ENCODE results near the gene PLEKHN1. TPM values are rescaled to one million over a fixed set of nuclear protein-coding genes. Genes with fewer than 3 reads are reported as not detected.
A peak's percentile ranks its signal among the peaks of the same experiment; 100 is the strongest.

PLEKHN1 gene
- total and polyA plus RNA-seq, 2 donors from 2014 or later = 14.3 TPM; not detected in 1

DNA sequence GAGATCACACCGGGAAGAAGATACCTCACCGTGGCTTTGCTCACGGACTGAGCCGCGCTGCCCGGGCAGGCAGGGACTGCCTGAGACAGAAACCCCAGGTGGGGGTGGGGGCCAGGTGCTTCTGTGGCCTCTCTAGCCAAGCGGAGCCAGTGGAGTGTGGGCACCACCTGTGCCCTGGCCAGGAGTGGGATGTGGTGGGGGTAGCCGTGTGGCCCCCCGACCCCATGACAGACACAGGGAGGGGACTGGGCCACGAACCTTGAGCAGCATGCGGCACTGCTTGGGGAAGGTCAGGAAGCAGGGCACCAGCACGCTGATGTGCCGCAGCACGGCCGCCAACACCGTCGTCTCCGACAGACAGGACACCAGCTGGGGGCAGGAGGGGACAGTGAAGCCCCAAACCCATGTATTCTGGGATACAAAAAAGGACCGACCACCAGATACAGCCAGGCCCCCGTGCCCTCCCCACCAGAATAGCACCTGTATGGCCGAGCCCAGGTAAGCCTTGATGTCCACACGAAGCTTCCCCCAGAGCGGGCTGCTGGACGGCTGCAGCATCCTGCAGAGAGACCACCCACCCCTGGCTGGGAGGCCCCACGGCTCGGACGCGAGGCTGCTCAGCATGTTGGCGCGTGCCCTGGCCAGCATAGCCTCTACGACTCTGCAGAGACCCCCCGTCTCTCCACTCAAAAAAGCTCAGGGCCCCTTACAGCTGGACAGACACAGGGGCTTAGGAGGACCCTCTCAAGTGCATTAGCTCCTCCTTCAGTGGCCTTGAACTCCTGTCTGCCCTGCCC lies 12.6 kb upstream of the PLEKHN1 start:
- Histone ChIP-seq H3K27ac (ENCODE audit: low read depth in 2 of 2, low read length in 2 of 2) (no peak overlapping the region), H3K9me3 (ENCODE audit: control insufficient read depth in 2 of 3, insufficient read depth in 1 of 3, low read length in 3 of 3) (peaks cover 0 to 4% (median 0%) of the 10 kb centered on the region in 3 donors), H3K9ac (ENCODE audit: low read length in 3 of 3) (no peak overlapping the region), H3K36me3 (ENCODE audit: control insufficient read depth in 2 of 3, insufficient read depth in 3 of 3, low read length in 3 of 3) (peaks cover 7 to 42% (median 21%) of the 10 kb centered on the region in 3 donors), H3K4me1 (ENCODE audit: control insufficient read depth in 2 of 3, insufficient read depth in 2 of 3, low read depth in 1 of 3, low read length in 3 of 3) (peaks cover 0 to 8% (median 3%) of the 10 kb centered on the region in 3 donors), H3K4me3 (ENCODE audit: low read length in 3 of 3) (no peak overlapping the region), H3K27me3 (ENCODE audit: control insufficient read depth, insufficient read depth, low read length) (no peaks in the 10 kb centered on the region)
- DNase-seq (peak in 1 of 5 donors; percentile 36), FAIRE-seq (no peak)
- TF ChIP-seq, protein P1, sequence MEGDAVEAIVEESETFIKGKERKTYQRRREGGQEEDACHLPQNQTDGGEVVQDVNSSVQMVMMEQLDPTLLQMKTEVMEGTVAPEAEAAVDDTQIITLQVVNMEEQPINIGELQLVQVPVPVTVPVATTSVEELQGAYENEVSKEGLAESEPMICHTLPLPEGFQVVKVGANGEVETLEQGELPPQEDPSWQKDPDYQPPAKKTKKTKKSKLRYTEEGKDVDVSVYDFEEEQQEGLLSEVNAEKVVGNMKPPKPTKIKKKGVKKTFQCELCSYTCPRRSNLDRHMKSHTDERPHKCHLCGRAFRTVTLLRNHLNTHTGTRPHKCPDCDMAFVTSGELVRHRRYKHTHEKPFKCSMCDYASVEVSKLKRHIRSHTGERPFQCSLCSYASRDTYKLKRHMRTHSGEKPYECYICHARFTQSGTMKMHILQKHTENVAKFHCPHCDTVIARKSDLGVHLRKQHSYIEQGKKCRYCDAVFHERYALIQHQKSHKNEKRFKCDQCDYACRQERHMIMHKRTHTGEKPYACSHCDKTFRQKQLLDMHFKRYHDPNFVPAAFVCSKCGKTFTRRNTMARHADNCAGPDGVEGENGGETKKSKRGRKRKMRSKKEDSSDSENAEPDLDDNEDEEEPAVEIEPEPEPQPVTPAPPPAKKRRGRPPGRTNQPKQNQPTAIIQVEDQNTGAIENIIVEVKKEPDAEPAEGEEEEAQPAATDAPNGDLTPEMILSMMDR (IDR thresholded peaks at IDR 0.05; ENCODE audit: borderline replicate concordance, extremely low read depth, insufficient read depth) = no peak
- intact Hi-C loops (cut with DNase I) = no loop called here

DNA sequence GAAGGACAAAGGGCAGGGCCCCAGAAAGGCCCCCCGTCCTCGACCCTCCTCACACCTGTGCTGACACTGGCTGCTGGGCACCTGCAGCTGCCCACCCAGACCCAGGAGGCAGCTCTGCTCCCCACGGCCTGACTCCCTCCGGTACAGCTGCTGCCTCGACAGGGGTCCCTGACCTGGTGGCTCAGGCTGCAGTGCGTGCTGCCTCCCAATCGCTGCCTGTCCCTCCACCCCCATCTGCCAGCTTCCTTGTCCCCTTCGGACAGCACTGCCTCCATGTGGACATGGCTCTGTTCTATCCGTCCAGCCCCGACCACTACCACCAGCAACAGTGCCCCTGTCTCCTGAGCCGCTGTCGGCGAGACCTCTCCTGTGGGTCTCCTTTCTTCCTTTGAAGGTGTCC lies 11.4 kb upstream of the PLEKHN1 start:
- no peak overlapping the region for H3K27ac ChIP-seq (ENCODE audit: low read depth in 2 of 2, low read length in 2 of 2)
- TF ChIP-seq, protein P1 (IDR thresholded peaks at IDR 0.05; ENCODE audit: borderline replicate concordance, extremely low read depth, insufficient read depth) = no peak
- no peaks in the 10 kb centered on the region for H3K27me3 ChIP-seq (ENCODE audit: control insufficient read depth, insufficient read depth, low read length)
- no peak for FAIRE-seq
- peaks cover 0 to 8% (median 3%) of the 10 kb centered on the region in 3 donors for H3K4me1 ChIP-seq (ENCODE audit: control insufficient read depth in 2 of 3, insufficient read depth in 2 of 3, low read depth in 1 of 3, low read length in 3 of 3)
- intact Hi-C loops (cut with DNase I) = no loop called here
- peaks cover 0 to 4% (median 0%) of the 10 kb centered on the region in 3 donors for H3K9me3 ChIP-seq (ENCODE audit: control insufficient read depth in 2 of 3, insufficient read depth in 1 of 3, low read length in 3 of 3)
- no peak for DNase-seq
- no peak overlapping the region for H3K9ac ChIP-seq (ENCODE audit: low read length in 3 of 3)
- no peak overlapping the region for H3K4me3 ChIP-seq (ENCODE audit: low read length in 3 of 3)
- H3K36me3 ChIP-seq (ENCODE audit: control insufficient read depth in 2 of 3, insufficient read depth in 3 of 3, low read length in 3 of 3) = peaks cover 7 to 34% (median 18%) of the 10 kb centered on the region in 3 donors

DNA sequence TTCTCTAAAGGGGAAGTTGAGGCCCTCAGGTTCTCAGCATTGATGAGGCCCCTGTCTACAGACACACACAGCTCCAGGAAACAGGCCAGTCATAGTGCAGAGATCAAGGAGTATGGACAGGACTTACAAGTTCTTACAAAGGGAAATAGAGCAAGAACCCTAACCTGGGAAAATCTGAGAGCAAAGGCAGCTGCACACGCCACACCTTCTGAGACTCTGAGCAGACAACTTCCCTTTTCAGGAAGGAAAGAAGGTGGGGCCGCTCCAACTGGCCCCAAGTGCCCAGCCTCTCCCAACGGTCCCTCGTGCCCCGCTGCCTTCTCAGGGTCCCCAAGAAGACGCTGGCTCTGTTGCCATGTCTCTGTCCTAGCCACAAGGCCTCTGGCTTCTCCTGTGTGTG lies 10.8 kb upstream of the PLEKHN1 start:
- H3K4me3 ChIP-seq (ENCODE audit: low read length in 3 of 3) = no peak overlapping the region
- peaks cover 1 to 29% (median 12%) of the 10 kb centered on the region in 3 donors for H3K36me3 ChIP-seq (ENCODE audit: control insufficient read depth in 2 of 3, insufficient read depth in 3 of 3, low read length in 3 of 3)
- no peak for DNase-seq
- intact Hi-C loops (cut with DNase I) = no loop called here
- H3K9ac ChIP-seq (ENCODE audit: low read length in 3 of 3) = no peak overlapping the region
- no peak overlapping the region for H3K27ac ChIP-seq (ENCODE audit: low read depth in 2 of 2, low read length in 2 of 2)
- H3K4me1 ChIP-seq (ENCODE audit: control insufficient read depth in 2 of 3, insufficient read depth in 2 of 3, low read depth in 1 of 3, low read length in 3 of 3) = peaks cover 0 to 8% (median 3%) of the 10 kb centered on the region in 3 donors
- FAIRE-seq = no peak
- no peaks in the 10 kb centered on the region for H3K27me3 ChIP-seq (ENCODE audit: control insufficient read depth, insufficient read depth, low read length)
- no peaks in the 10 kb centered on the region for H3K9me3 ChIP-seq (ENCODE audit: control insufficient read depth in 2 of 3, insufficient read depth in 1 of 3, low read length in 3 of 3)
- TF ChIP-seq, protein P1 (IDR thresholded peaks at IDR 0.05; ENCODE audit: borderline replicate concordance, extremely low read depth, insufficient read depth) = no peak

Measured in kidney (tissue), 14 donors.